GM21528 (cell line): ENCODE measurements around the gene ST8SIA2.

Experiments used
- ATAC-seq: cut with Tn5 transposase; IDR thresholded peaks from one replicate; pipeline ENCODE4 v1.9.1; 2021; ENCODE audit warnings: mild to moderate bottlenecking, moderate library complexity; ENCODE audit not compliant: unreplicated experiment, low FRiP score

ST8SIA2 gene

GRCh38 chr15:92393071-92393979, at the start of gene ST8SIA2:
Gene ST8SIA2 (plus strand): TSS chr15:92393881. CDS start chr15:92394065, 184 bp downstream.
- no peak for ATAC-seq

DNA sequence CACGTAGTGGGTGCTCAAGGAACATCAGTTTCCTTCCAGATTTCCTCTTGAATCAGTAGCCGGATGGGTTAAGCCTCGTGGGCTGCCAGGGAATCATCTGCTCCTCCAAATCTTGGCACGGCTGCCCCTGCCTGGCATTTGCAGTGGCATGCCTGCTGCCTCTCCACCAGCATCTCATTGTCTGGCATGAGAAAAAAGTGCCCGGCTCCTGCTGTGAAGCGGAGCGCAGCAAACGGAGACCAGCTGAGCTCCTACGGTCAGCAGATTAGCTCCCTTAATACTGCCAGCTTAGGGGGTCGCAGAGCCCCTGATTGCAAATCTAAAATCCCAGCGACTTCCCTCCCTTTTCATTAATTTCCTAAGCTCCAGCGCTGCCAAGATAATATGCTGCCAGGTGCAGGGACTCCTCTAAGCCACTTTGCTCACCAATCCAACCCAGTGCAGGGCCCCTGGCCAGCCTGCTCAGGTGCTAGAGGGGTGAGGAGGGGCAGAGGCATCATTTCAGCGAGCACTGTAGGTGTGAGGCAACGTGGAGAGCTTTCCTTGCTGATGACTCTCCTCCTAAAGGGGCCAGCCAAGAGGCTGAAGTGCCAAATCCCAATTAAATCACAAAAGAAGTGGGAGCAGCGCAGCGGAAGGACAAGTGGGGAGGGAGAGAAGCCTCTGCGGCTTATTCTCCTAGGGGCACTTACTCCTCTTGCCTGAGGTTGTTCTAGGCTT, 49.6 kb upstream of the ST8SIA2 start:
- ATAC-seq: no peak

GRCh38 chr15:92346063-92346462, 47.6 kb upstream of the ST8SIA2 start:
- no peak for ATAC-seq

- no peak for ATAC-seq
Measured at GRCh38 chr15:92355307-92355706, 38.4 kb upstream of the ST8SIA2 start.

GRCh38 chr15:92361321-92362000, 32.2 kb upstream of the ST8SIA2 start:
- no peak for ATAC-seq

GRCh38 chr15:92362001-92362350, 31.7 kb upstream of the ST8SIA2 start:
- no peak for ATAC-seq

- ATAC-seq: no peak
Measured at GRCh38 chr15:92365084-92365483, 28.6 kb upstream of the ST8SIA2 start.

DNA sequence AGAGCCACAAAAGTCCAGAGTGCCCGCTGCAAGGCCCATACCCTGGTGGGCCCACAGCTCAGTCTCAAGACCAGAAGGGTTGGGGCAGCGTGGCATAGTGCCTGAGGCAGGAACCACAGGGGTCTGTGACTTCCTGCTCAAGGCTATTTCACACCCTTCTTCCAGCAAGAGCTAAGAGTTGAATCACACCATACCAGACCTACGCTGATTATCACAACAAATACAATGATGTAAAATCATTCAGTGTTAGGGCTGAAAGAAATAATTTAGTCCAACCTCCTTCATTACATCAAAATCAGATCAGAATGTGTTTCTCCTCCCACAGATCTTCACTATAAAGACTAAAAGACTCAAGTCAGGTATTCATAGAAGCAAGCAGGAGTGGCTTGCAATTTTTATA, 27.8 kb upstream of the ST8SIA2 start:
- no peak for ATAC-seq

DNA sequence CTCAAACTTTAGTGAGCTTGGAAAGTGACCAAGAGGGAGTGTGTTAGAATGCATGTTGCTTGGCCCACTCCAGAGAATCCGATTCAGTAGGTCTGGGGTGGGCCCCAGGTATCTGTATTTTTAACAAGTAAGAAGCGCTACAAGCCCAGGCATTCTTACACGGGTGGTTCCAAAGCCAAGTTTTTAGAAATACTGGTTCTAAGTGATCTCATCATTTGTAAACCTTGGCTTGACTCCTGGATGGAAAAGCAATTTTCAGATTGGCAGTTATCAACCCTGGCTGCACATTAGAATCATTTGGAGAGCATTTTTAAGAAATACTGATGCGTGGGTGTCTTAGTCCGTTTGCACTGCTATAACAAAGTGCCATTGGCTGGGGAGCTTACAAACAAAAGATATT, 27.3 kb upstream of the ST8SIA2 start:
- no peak for ATAC-seq

DNA sequence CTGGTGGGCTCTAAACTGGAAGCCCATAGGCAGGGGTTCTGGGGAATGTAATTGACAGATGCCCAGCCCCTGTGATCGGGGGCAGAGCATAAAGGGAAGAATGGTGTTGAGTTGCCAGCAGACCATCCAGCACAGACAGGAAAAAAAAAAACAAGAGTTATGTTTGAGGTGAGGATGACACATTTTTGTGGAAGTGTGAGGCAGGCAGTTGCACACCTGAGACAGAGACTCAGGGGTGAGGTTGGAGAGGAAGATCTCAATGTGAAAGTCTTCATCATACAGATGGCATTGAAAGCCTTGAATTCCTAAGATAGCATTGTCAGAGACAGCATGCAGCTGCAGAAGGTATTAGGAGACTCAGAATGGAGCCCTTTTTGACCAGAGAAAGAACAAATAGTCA, 18.6 kb upstream of the ST8SIA2 start:
- ATAC-seq: no peak

DNA sequence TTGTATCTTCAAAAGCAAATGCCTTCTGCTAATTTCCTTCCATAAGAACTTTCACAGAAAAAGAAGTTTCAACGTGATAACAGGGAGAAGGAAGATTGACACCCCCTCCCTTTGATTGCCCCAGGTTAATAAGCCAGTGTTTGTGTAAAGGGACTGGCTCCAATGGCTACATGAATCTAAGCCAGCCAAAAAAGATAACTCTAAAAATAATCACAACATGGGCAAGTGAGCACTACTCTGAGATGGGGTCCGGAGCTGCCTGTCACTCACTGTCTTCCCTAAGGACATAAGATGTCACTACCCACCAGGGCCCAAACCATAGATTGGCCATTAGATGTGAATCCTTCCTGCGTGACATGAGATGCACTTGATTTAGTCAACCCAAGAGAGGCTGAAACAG, 17.6 kb upstream of the ST8SIA2 start:
- ATAC-seq: no peak

DNA sequence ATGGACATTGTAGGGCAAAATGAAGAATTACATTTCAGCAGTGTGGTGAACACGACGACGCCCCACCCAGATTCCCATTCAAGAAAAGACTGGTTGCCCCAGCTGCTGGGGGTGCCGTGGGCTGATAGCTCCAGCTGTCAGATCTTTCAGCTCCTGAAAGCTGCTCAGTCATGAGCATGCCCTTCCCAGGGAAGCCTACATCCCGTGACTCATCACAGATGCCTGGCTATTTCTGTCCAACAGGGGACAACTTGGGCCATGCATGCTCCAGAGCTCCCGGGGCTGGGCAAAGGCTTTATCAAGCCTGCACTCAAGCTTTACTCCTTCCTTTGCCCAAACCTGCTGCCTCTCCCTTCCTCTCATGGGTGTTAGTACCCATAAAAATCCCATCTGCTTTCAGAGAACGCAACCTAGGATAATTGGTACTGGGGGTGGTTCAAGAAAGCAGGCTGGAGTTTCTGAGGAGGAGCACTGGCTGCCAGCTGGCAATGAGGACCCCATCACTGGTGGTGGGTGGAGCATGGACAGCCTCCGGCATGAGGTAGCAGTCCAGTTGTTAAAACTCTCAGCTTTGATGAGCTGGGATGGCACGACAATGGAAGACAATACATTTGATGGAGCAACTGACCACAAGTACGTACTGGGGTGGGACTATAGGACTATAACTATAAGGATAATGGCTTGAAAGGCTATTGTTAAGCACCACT, 16.4 kb upstream of the ST8SIA2 start:
- ATAC-seq: no peak

- ATAC-seq: no peak
Measured at GRCh38 chr15:92383519-92384324, 10.0 kb upstream of the ST8SIA2 start.

DNA sequence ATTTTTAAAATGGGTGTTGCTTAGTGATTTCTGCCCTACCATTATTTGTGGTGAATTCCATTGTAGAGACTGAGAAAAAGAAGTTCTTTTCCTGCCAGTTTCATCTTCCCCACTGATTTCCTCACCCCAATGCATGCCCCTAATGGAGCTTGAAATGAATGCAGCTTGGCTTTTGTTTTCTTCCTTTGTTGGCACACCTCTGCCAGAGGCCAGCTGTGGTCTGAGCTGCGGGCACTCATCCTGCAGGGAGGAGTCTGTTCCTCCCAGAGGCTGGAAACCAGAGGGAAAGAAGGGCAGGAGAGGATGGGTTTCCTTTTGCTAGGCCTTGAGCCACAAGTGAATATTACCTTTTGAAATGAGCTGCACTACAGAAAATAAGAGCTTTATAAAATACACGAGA, 9.3 kb upstream of the ST8SIA2 start:
- ATAC-seq: no peak

- ATAC-seq: no peak
Measured at GRCh38 chr15:92385096-92385495, 8.6 kb upstream of the ST8SIA2 start.

GRCh38 chr15:92391640-92392039, 2.0 kb upstream of the ST8SIA2 start:
- ATAC-seq: no peak

DNA sequence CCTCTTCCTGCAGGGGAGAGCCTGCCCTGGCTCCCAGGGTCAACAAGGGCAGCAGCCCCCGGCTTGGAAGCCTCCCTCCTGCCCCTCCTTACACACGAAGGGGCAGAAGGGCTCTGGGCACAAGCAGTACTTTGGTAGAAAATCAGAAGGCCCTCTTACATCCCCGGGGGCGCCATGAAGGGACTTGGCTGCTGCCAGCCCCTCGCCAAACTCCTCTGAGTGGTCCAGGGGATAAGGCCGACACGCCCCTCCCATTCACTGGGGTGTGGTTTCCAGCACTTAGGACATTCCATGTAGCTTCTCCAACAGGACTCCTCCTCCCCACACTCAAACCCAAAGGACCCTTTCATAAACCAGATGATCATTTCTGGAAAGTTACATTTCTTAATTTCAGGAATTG, 1.2 kb upstream of the ST8SIA2 start:
- no peak for ATAC-seq

GRCh38 chr15:92393980-92394308, 263 bp downstream of the ST8SIA2 start:
- ATAC-seq: no peak

DNA sequence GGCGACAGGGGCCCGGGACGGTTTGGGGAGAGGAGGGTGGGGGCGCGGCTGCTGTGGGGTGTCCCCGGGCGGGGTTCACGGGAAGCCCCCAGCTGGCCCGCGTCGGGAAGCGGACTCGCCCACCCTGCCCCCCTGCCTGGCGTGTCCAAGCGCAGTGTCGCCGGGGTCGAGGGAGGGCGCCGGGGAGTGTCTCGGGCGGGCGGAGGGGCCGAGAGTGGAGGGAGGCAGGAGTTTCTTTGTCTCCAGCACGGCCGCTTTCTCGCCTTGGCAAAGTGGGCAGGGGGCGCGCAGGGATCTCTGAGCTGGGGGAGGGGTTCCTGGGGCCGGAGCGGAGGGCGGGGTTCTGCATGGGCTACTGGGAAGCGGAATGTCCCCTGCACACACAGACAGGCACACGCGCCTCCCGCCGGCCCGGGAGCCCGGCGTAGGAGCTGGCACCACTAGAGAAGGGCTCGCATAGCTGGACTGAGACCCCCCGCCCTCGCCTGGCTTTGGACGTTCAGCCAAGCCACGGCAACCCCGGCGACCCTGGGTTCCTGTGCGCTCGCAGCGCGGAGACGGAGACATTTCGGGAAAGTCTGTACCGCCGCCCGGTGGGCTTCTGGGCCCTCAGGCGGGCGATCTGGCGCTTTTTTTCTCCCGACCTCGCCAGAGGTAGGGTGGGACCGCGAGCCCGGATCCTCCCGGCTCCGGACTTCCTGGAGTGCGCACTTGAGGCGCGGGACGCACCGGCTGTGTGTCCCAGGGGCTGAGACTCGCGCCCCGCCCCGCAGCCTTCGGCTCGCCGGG, 822 bp downstream of the ST8SIA2 start:
- ATAC-seq: no peak
